Esophagus muscularis mucosa (tissue), 3 donors: ENCODE measurements around the gene MET.

Experiments used
- EP300 ChIP-seq: sonication (generic); formaldehyde crosslinking; IDR thresholded peaks from one replicate; pipeline ENCODE4 v1.6.1; 2017; ENCODE audit warnings: antibody characterized with exemption
- TF ChIP-seq, protein P1 (sequence below), 3 experiments: fragments of 200-600 bp in 2 of 3; fragments of 450-650 bp in 1 of 3; sonication (generic) in 2 of 3; IDR thresholded peaks; one replicate each; pipeline ENCODE4 v1.5.1; 2017 to 2019; ENCODE audit warnings: antibody characterized with exemption in 3 of 3, mild to moderate bottlenecking in 2 of 3, moderate library complexity in 1 of 3

DNA sequence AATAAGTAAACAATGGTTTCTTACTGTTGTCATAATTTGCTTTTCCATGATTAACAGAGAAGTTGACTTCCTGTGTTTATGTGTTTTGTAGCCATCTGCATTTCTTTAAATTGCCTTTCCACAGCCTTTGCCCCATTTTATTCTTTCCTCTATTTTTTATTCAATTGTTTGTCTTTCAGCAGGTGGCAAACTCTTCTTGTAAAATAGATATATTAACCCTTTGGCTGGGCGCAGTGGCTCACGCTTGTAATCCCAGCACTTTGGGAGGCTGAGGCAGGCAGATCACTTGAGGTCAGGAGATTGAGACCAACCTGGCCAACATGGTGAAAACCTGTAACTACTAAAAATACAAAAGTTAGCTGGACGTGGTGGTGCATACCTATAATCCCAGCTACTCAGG is 139.8 kb downstream of the MET start:
- no peak for TF ChIP-seq EP300
- TF ChIP-seq, protein P1, sequence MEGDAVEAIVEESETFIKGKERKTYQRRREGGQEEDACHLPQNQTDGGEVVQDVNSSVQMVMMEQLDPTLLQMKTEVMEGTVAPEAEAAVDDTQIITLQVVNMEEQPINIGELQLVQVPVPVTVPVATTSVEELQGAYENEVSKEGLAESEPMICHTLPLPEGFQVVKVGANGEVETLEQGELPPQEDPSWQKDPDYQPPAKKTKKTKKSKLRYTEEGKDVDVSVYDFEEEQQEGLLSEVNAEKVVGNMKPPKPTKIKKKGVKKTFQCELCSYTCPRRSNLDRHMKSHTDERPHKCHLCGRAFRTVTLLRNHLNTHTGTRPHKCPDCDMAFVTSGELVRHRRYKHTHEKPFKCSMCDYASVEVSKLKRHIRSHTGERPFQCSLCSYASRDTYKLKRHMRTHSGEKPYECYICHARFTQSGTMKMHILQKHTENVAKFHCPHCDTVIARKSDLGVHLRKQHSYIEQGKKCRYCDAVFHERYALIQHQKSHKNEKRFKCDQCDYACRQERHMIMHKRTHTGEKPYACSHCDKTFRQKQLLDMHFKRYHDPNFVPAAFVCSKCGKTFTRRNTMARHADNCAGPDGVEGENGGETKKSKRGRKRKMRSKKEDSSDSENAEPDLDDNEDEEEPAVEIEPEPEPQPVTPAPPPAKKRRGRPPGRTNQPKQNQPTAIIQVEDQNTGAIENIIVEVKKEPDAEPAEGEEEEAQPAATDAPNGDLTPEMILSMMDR (IDR thresholded peaks at IDR 0.05) = no peak
